Endothelial cell of umbilical vein (primary cell): ENCODE measurements around the gene VSIG1. TPM values are rescaled to one million over a fixed set of nuclear protein-coding genes. Genes with fewer than 3 reads are reported as not detected.

Experiments
- BruUV-seq: library from RNA; stranded (reverse); fragments of 400-500 nt; replicated peaks from 2 replicates; lab custom pipeline; 2021; lab: Mats Ljungman, UMichigan
- CTCF ChIA-PET: fragments of 300-600, 350-600 bp; sonication (Branson Sonifier 250); formaldehyde crosslinking; loops from one replicate; lab custom pipeline; 2021; ENCODE audit warnings: antibody characterized with exemption, inconsistent platforms; lab: Charles Lee
- POLR2A ChIA-PET: fragments of 300-600, 350-600 bp; sonication (Branson Sonifier 250); formaldehyde crosslinking; loops from one replicate; lab custom pipeline; 2021; ENCODE audit warnings: antibody characterized with exemption, inconsistent platforms; lab: Charles Lee
- DNase-seq: peaks from one replicate; pipeline ENCODE4 v3.0.0-alpha.2; 2011; ENCODE audit warnings: low read depth, low spot score
- FAIRE-seq: peaks from 2 replicates; lab custom pipeline; 2011; peaks lifted over from hg19 to GRCh38; lab: Jason Lieb, UNC
- H2AFZ ChIP-seq: 2 replicates; pipeline ENCODE4 v1.6.0; 2012; ENCODE audit warnings: low read depth, low read length, control low read depth, inconsistent platforms
- H3K27ac ChIP-seq: 2 replicates; pipeline ENCODE4 v1.5.1; 2011; ENCODE audit warnings: low read depth, mild to moderate bottlenecking, control low read depth, low read length, moderate library complexity; ENCODE audit not compliant: insufficient read depth
- H3K27me3 ChIP-seq, 2 experiments: 2 replicates each; pipeline versions ENCODE4 v1.6.0 to v1.6.1; 2011; ENCODE audit warnings: low read length in 2 of 2, mixed read lengths in 1 of 2; ENCODE audit not compliant: control insufficient read depth in 2 of 2, insufficient read depth in 2 of 2
- H3K36me3 ChIP-seq, 2 experiments: 2 replicates in 1 of 2; 3 replicates in 1 of 2; pipeline ENCODE4 v1.5.1; 2011; ENCODE audit warnings: low read length in 2 of 2, mild to moderate bottlenecking in 1 of 2, moderate library complexity in 1 of 2; ENCODE audit not compliant: control insufficient read depth in 2 of 2, insufficient read depth in 2 of 2; ENCODE audit errors: extremely low read depth in 1 of 2
- H3K4me1 ChIP-seq: 3 replicates; pipeline ENCODE4 v1.5.1; 2011; ENCODE audit warnings: mild to moderate bottlenecking, low read length; ENCODE audit not compliant: control insufficient read depth, insufficient read depth; ENCODE audit errors: extremely low read depth
- H3K4me2 ChIP-seq: 2 replicates; pipeline ENCODE4 v1.6.1; 2011; ENCODE audit warnings: low read length, control low read depth, mixed read lengths; ENCODE audit not compliant: insufficient read depth
- H3K4me3 ChIP-seq, 3 experiments: fragments of 200-600 bp in 1 of 3; sonication (generic), shearing (Covaris generic) in 1 of 3; replicated peaks in 1 of 3; 2 replicates each; pipeline ENCODE4 v1.5.1; 2011 to 2016; ENCODE audit warnings: control low read depth in 3 of 3, low read length in 3 of 3, mild to moderate bottlenecking in 2 of 3, inconsistent platforms in 1 of 3, low read depth in 1 of 3, moderate library complexity in 1 of 3; ENCODE audit not compliant: insufficient read depth in 1 of 3
- H3K79me2 ChIP-seq: 2 replicates; pipeline ENCODE4 v1.6.0; 2012; ENCODE audit warnings: low read length, inconsistent platforms; ENCODE audit not compliant: control insufficient read depth, insufficient read depth
- H3K9ac ChIP-seq: replicated peaks from 2 replicates; pipeline ENCODE3; 2011; ENCODE audit warnings: low read length, control low read depth; ENCODE audit not compliant: insufficient read depth; ENCODE audit errors: extremely low read depth
- H3K9me1 ChIP-seq: replicated peaks from 3 replicates; pipeline ENCODE4 v1.6.0; 2011; ENCODE audit warnings: mild to moderate bottlenecking, low read length; ENCODE audit not compliant: control insufficient read depth, insufficient read depth; ENCODE audit errors: extremely low read depth
- H3K9me3 ChIP-seq: replicated peaks from 2 replicates; pipeline ENCODE4 v1.5.1; 2012; ENCODE audit warnings: low read length, inconsistent platforms; ENCODE audit not compliant: control insufficient read depth, insufficient read depth
- H4K20me1 ChIP-seq: replicated peaks from 2 replicates; pipeline ENCODE3; 2011; ENCODE audit warnings: mild to moderate bottlenecking, low read length; ENCODE audit not compliant: control insufficient read depth, insufficient read depth; ENCODE audit errors: extremely low read depth
- CTCF ChIP-seq, 2 donors: IDR thresholded peaks; 1 replicate in 1 of 2; 2 replicates in 1 of 2; pipeline ENCODE4 v1.5.1; 2011; ENCODE audit warnings: low read length in 2 of 2, mild to moderate bottlenecking in 2 of 2, moderate library complexity in 2 of 2, control low read depth in 1 of 2, inconsistent platforms in 1 of 2, low read depth in 1 of 2; ENCODE audit not compliant: insufficient read depth in 1 of 2; ENCODE audit errors: extremely low read depth in 1 of 2
- EZH2 ChIP-seq: IDR thresholded peaks from 2 replicates; pipeline ENCODE4 v1.6.1; 2012; ENCODE audit warnings: borderline replicate concordance, low read depth, mild to moderate bottlenecking, moderate library complexity, low read length, inconsistent platforms; ENCODE audit not compliant: severe bottlenecking
- FOS ChIP-seq: IDR thresholded peaks from 2 replicates; pipeline ENCODE4 v1.6.1; 2011; ENCODE audit warnings: mild to moderate bottlenecking, low read length, moderate library complexity, borderline replicate concordance; ENCODE audit not compliant: insufficient read depth
- GATA2 ChIP-seq: IDR thresholded peaks from 2 replicates; pipeline ENCODE4 v1.7.0; 2011; ENCODE audit warnings: low read depth, mild to moderate bottlenecking, moderate library complexity, mixed read lengths, low read length; ENCODE audit not compliant: insufficient read length, insufficient read depth
- JUN ChIP-seq: IDR thresholded peaks from 2 replicates; pipeline ENCODE4 v1.6.1; 2011; ENCODE audit warnings: borderline replicate concordance, low read depth; ENCODE audit not compliant: insufficient read length, insufficient read depth
- MAX ChIP-seq: IDR thresholded peaks from 2 replicates; pipeline ENCODE4 v1.6.1; 2011; ENCODE audit not compliant: insufficient read depth, insufficient read length
- MYC ChIP-seq: IDR thresholded peaks from one replicate; pipeline ENCODE4 v1.6.1; 2011; ENCODE audit warnings: mild to moderate bottlenecking, low read depth, low read length
- POLR2A ChIP-seq: IDR thresholded peaks from 2 replicates; pipeline ENCODE4 v1.6.1; 2012; ENCODE audit warnings: low read depth, mild to moderate bottlenecking, control low read depth, low read length
- POLR2AphosphoS5 ChIP-seq: IDR thresholded peaks from 2 replicates; pipeline ENCODE4 v1.6.1; 2012; ENCODE audit warnings: low read depth, mild to moderate bottlenecking, control low read depth, low read length, moderate library complexity; ENCODE audit not compliant: insufficient read depth
- dilution Hi-C: fragments of 300-500 bp; cut with MboI; formaldehyde crosslinking; loops from one replicate; pipeline ENCODE4 v1.15.0; 2019; ENCODE audit warnings: low sequenced_read_pairs; ENCODE audit not compliant: extremely low pct_ligation_motif_present
- intact Hi-C: fragments of 100-400 bp; cut with micrococcal nuclease; formaldehyde crosslinking; loops from one replicate; pipeline ENCODE4 v1.10.0; 2022
- polyA plus RNA-seq, 4 experiments: library from polyadenylated mRNA; depleted of rRNA in 3 of 4; stranded (reverse) in 3 of 4; unstranded in 1 of 4; fragments of >200 nt; gene quantifications; 2 replicates each; pipeline versions ENCODE4 v1.2.1 to v1.2.3, GENCODE V29; 2011 to 2012; ENCODE audit warnings: missing spikeins in 1 of 4
- total RNA-seq: library from RNA; stranded (reverse); gene quantifications from 2 replicates; pipeline ENCODE4 v1.2.3, GENCODE V29; 2021

Gene VSIG1
- total and polyA plus RNA-seq, 2 donors (not counting 3 experiments of a cell fraction or from before 2014, with no cell fraction given) = 1.5 to 2.1 TPM

- Histone ChIP-seq H3K79me2 (no peaks in the 10 kb centered on the region), H3K27ac (no peak overlapping the region), H3K4me1 (no peaks in the 10 kb centered on the region), H3K36me3 (no peaks in the 10 kb centered on the region), H3K9me1 (no peaks in the 10 kb centered on the region), H3K9ac (no peak overlapping the region), H4K20me1 (no peaks in the 10 kb centered on the region), H3K27me3 (no peaks in the 10 kb centered on the region), H3K4me2 (no peak overlapping the region), H3K9me3 (no peaks in the 10 kb centered on the region), H2AFZ (no peak overlapping the region), H3K4me3 (no peak overlapping the region)
- TF ChIP-seq JUN (no peak), EZH2 (no peak), POLR2A (no peak), GATA2 (no peak), MAX (no peak), MYC (no peak), POLR2AphosphoS5 (no peak), FOS (no peak), CTCF (IDR thresholded peaks at IDR 0.05; ENCODE audit: extremely low read depth in 1 of 2, insufficient read depth in 1 of 2, low read depth in 1 of 2, low read length in 2 of 2) (no peak)
- ChIA-PET POLR2A (no interaction called here), CTCF (no interaction called here)
- DNase-seq (no peak), FAIRE-seq (no peak)
- intact Hi-C loops (no loop called here), dilution Hi-C loops (no loop called here)
- no TSS peak for BruUV-seq
Observed at GRCh38 chrX:108064001-108064400, 19.1 kb downstream of the VSIG1 start.
